ENCODE results near the gene LRRC15.

The LRRC15 gene

GRCh38 chr3:194321693-194322640 lies 47.6 kb downstream of the LRRC15 start:
- no peak for TF ChIP-seq CTCF (IDR thresholded peaks at IDR 0.05; ENCODE audit: borderline replicate concordance, control extremely low read depth, extremely low read depth, insufficient read depth, missing control alignments)
- in situ Hi-C loops (cut with MboI; ENCODE audit: low sequenced_read_pairs, unreplicated experiment) = loop anchor here (25.0 kb wide), 2 partner anchors 360 to 660 kb away; no protein-coding TSS in a partner anchor
- DNase-seq (ENCODE audit: low spot score) = no peak

GRCh38 chr3:194320744-194321243 lies 48.7 kb downstream of the LRRC15 start:
- no peak for TF ChIP-seq CTCF (IDR thresholded peaks at IDR 0.05; ENCODE audit: borderline replicate concordance, control extremely low read depth, extremely low read depth, insufficient read depth, missing control alignments)
- in situ Hi-C loops (cut with MboI; ENCODE audit: low sequenced_read_pairs, unreplicated experiment) = loop anchor here (25.0 kb wide), 2 partner anchors 358 to 658 kb away; no protein-coding TSS in a partner anchor
- no peak for DNase-seq (ENCODE audit: low spot score)

GRCh38 chr3:194320100-194320499 lies 49.4 kb downstream of the LRRC15 start:
- in situ Hi-C loops (cut with MboI; ENCODE audit: low sequenced_read_pairs, unreplicated experiment) = loop anchor here (25.0 kb wide), 2 partner anchors 358 to 658 kb away; no protein-coding TSS in a partner anchor
- no peak for TF ChIP-seq CTCF (IDR thresholded peaks at IDR 0.05; ENCODE audit: borderline replicate concordance, control extremely low read depth, extremely low read depth, insufficient read depth, missing control alignments)

GRCh38 chr3:194318511-194319161 lies 50.9 kb downstream of the LRRC15 start:
- in situ Hi-C loops (cut with MboI; ENCODE audit: low sequenced_read_pairs, unreplicated experiment) = loop anchor here (5.0 to 25.0 kb wide), 4 partner anchors 184 to 656 kb away; partner anchors contain the start of gene HES1
- no peak for DNase-seq (ENCODE audit: low spot score)
- no peak for TF ChIP-seq CTCF (IDR thresholded peaks at IDR 0.05; ENCODE audit: borderline replicate concordance, control extremely low read depth, extremely low read depth, insufficient read depth, missing control alignments)

More at GRCh38 chr3:194320100-194320499, 49.4 kb downstream of the LRRC15 start:
- DNase-seq (ENCODE audit: low spot score) = no peak

- no peak for TF ChIP-seq CTCF (IDR thresholded peaks at IDR 0.05; ENCODE audit: borderline replicate concordance, control extremely low read depth, extremely low read depth, insufficient read depth, missing control alignments)
- in situ Hi-C loops (cut with MboI; ENCODE audit: low sequenced_read_pairs, unreplicated experiment) = loop anchor here (5.0 to 25.0 kb wide), 4 partner anchors 182 to 655 kb away; partner anchors contain the start of gene HES1
- no peak for DNase-seq (ENCODE audit: low spot score)
These were observed 52.6 kb downstream of the LRRC15 start for GRCh38 chr3:194316918-194317317.

- DNase-seq (ENCODE audit: low spot score) = no peak
- in situ Hi-C loops (cut with MboI; ENCODE audit: low sequenced_read_pairs, unreplicated experiment) = loop anchor here (5.0 to 25.0 kb wide), 4 partner anchors 181 to 654 kb away; partner anchors contain the start of gene HES1
- no peak for TF ChIP-seq CTCF (IDR thresholded peaks at IDR 0.05; ENCODE audit: borderline replicate concordance, control extremely low read depth, extremely low read depth, insufficient read depth, missing control alignments)
These were observed 53.6 kb downstream of the LRRC15 start for GRCh38 chr3:194315965-194316361.

Measured in GM13976 (cell line).